Heart right ventricle (tissue), 16 donors: Measurements from ENCODE around the gene IRX4. TPM values are rescaled to one million over a fixed set of nuclear protein-coding genes. Genes with fewer than 3 reads are reported as not detected.

Experiments used
- ATAC-seq, 8 donors: fragments of 200-7000 bp; cut with Tn5 transposase; one replicate each; pipeline ENCODE4 v1.9.1; 2020; ENCODE audit warnings: mild to moderate bottlenecking in 8 of 8, moderate library complexity in 8 of 8, moderate number of reproducible peaks in 1 of 8
- DNase-seq, 2 donors: peaks; one replicate each; pipeline ENCODE4 v3.0.0-alpha.2; 2020
- H3K27ac ChIP-seq, 10 donors: fragments of 200-600 bp; sonication (generic) in 2 of 10; one replicate each; pipeline versions ENCODE4 v1.5.0 to v1.8.0; 2020 to 2022; ENCODE audit warnings: mild to moderate bottlenecking in 3 of 10
- H3K27me3 ChIP-seq, 7 donors: fragments of 200-600 bp; one replicate each; pipeline ENCODE4 v1.8.0; 2021 to 2022; ENCODE audit warnings: mild to moderate bottlenecking in 2 of 7
- H3K36me3 ChIP-seq, 9 donors: fragments of 200-600 bp; sonication (generic) in 1 of 9; one replicate each; pipeline versions ENCODE4 v1.5.0 to v1.8.0; 2020 to 2022; ENCODE audit warnings: mild to moderate bottlenecking in 2 of 9
- H3K4me1 ChIP-seq, 9 donors: fragments of 200-600 bp; sonication (generic) in 1 of 9; one replicate each; pipeline versions ENCODE4 v1.5.0 to v1.8.0; 2020 to 2022; ENCODE audit warnings: mild to moderate bottlenecking in 4 of 9
- H3K4me3 ChIP-seq, 10 donors: fragments of 200-600 bp; sonication (generic) in 2 of 10; one replicate each; pipeline versions ENCODE4 v1.5.0 to v1.8.0; 2020 to 2022; ENCODE audit warnings: mild to moderate bottlenecking in 7 of 10, moderate library complexity in 2 of 10
- H3K9me3 ChIP-seq, 11 donors: fragments of 200-600 bp in 10 of 11; sonication (generic) in 2 of 11; one replicate each; pipeline versions ENCODE4 v1.5.0 to v1.8.0; 2013 to 2022; ENCODE audit warnings: mild to moderate bottlenecking in 2 of 11, control low read depth in 1 of 11, moderate library complexity in 1 of 11
- WGBS, 2 donors: extraction: QIAGEN DNeasy Blood & Tissue Kit; methylation state at CpG; one replicate each; pipeline ENCODE4 v1.1.7; 2013; ENCODE audit warnings: inconsistent platforms in 1 of 2; 5-methylcytosine and 5-hydroxymethylcytosine counted together
- intact Hi-C, 10 donors: fragments of 100-400 bp; cut with DNase I; formaldehyde crosslinking; loops; one replicate each; pipeline versions ENCODE4 v1.11.1 to v1.14.2; 2022
- polyA plus RNA-seq, 2 donors: library from polyadenylated mRNA; stranded (reverse); fragments of 200-250 nt; gene quantifications; one replicate each; pipeline ENCODE4 v1.2.3, GENCODE V29; 2013
- total RNA-seq, 10 donors: library from RNA; stranded (reverse); fragmentation: NEBNext Ultra II Directional in 3 of 10; extraction: Animal tissue kit (Norgen Biotek cat#: 25700) in 3 of 10; gene quantifications; one replicate each; pipeline versions ENCODE4 v1.2.1 to v1.2.4, GENCODE V29; 2021 to 2023
- TF ChIP-seq, protein P1 (sequence below), 9 donors: fragments of 200-600 bp; sonication (generic) in 2 of 9; IDR thresholded peaks; one replicate each; pipeline versions ENCODE4 v1.5.0 to v1.8.0; 2021 to 2022; ENCODE audit warnings: antibody characterized with exemption in 9 of 9, mild to moderate bottlenecking in 5 of 9, moderate library complexity in 1 of 9
- donor health status: Arrhythmogenic right ventricular cardiomyopathy.
- donor health status: ischemic (EF 13 %, LVEDD 7.1; RV severe dilation, severe dysfunction).
- donor health status: healthy with polysubstance abuse.
- donor health status: DM: no; HTN: yes; CAD: no.
- donor health status: DM: no; HTN: no; CAD: no.
- donor health status: ischemic (EF 25% LVEDD 6.9; RV normal size, moderate dysfunction).
- donor health status: ischemic (EF 25% LVEDD 5.7; RV mildly dilated, moderate dysfunction).
- donor health status: healthy.
- donor health status: DM: yes; HTN: yes; CAD: no.
- donor health status: Ischemic cardiomyopathy.
- donor health status: ischemic (EF 35%, LVEDD 5.7; RV mildly dilated, moderate dysfunction).
- donor health status: nonischemic (EF 11% LVEDD 7.7; RV severe dilation, severe dysfunction).
- donor health status: DM: yes; HTN: yes; CAD: no.
- donor health status: PGD.
- donor health status: ischemic (EF 29% LVEDD 5.4; RV normal size, mild dysfunction).
- donor health status: nonischemic (EF 23%, LVEDD 6.1; RV moderate dilation, normal function).

The IRX4 gene
- total and polyA plus RNA-seq, 12 donors = 6.1 to 19.1 (median 11.2) TPM

DNA sequence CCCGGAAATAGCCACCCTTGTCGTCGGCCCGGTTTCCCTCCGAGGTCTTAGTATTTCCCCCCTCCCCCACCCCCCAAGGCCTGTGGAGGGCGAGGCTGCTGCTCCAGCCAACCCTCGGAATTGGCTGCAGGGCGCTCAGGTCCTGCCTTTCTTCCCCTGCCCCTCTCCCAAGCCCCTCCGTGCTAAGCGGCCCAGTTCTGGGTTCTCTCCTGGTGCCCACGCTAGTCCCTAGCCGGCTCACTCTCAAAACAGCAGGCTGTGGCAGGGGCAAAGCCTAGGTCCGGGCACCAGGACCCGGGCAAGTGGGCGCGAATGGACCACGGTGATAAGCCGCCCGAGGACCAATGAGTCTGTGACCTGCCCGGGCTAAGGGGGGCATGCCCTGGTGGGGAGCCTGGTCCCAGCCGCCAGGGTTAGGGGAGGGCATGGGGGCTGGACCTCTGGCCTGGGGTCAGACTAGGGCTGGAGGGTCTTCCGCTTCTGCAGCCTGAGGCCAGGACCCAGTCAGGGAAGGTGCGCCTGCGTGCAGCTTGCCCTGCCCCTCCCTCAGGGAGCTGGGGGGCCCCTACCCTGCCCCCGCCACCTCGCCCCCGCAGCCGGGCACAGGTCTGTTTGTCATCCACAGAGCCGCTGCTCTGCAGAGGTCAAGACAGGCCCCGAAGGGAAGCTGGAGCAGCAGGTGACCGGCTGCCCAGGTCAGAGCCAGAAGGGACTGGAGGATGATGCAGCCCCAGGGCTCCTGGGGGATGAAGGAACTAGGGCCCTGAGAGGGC, 5.0 kb upstream of the IRX4 start:
- no peaks in the 10 kb centered on the region for H3K9me3 ChIP-seq
- ATAC-seq = peak in 5 of 8 donors; percentile 4 to 27 (median 16)
- peak overlapping the region in 8 of 10 donors; percentile 42 to 59 (median 51) for H3K4me3 ChIP-seq
- H3K4me1 ChIP-seq = peaks cover 0 to 24% (median 15%) of the 10 kb centered on the region in 9 donors
- 25 to 34% methylated on average over 30 to 31 of the region's 31 CpGs for WGBS, 2 donors
- H3K27ac ChIP-seq = peak overlapping the region in 9 of 10 donors; percentile 29 to 76 (median 61)
- TF ChIP-seq, protein P1, sequence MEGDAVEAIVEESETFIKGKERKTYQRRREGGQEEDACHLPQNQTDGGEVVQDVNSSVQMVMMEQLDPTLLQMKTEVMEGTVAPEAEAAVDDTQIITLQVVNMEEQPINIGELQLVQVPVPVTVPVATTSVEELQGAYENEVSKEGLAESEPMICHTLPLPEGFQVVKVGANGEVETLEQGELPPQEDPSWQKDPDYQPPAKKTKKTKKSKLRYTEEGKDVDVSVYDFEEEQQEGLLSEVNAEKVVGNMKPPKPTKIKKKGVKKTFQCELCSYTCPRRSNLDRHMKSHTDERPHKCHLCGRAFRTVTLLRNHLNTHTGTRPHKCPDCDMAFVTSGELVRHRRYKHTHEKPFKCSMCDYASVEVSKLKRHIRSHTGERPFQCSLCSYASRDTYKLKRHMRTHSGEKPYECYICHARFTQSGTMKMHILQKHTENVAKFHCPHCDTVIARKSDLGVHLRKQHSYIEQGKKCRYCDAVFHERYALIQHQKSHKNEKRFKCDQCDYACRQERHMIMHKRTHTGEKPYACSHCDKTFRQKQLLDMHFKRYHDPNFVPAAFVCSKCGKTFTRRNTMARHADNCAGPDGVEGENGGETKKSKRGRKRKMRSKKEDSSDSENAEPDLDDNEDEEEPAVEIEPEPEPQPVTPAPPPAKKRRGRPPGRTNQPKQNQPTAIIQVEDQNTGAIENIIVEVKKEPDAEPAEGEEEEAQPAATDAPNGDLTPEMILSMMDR (IDR thresholded peaks at IDR 0.05) = no peak
- no peak for DNase-seq
- intact Hi-C loops = loop anchor here in 3 of 10 donors (5.0 to 10.0 kb wide), 3 partner anchors 40 to 83 kb away; partner anchors contain the start of gene NDUFS6 (in 3 of the 3)
- no peaks in the 10 kb centered on the region for H3K36me3 ChIP-seq
- H3K27me3 ChIP-seq = peaks cover 0 to 85% (median 73%) of the 10 kb centered on the region in 7 donors

DNA sequence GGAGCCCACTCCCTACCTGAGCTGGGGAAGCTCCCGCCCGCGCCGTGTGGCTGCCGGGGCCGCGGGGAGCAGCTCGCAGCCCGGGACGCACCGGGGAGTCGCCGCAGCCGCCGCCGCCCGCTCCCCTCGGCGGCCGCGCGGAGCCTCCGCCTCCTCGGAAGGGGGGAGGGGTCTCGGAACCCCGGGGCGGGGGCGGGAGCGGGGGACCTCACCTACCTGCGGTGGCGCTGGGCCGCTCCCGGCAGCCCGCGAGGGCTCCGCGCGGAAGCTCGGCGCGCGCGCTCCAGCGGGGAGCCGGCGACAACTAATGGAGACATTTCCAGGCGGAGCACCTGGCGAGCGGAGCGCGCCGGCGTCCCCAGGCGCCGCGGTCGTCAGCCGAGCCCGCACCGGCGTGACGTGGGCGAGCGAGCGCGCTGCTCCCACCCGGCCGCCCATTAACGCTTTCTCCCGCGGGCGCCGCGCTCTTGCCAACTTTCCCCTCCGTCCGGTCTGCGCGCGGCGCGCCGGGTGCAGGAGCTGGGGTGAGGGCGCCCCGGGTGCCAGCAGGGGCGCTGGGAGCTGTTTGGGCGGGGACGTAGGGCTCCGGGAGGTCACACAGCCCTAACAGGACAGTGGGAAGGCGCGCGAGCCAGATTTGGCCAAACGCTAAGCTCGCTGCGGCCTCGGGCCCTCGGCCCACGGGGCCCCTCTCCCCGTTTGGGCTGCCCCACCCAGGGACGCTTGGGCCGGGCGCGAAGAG, 4.3 kb upstream of the IRX4 start:
- intact Hi-C loops = loop anchor here in 3 of 10 donors (5.0 to 10.0 kb wide), 3 partner anchors 40 to 82 kb away; partner anchors contain the start of gene NDUFS6 (in 3 of the 3)
- Histone ChIP-seq H3K4me1 (peaks cover 0 to 32% (median 22%) of the 10 kb centered on the region in 9 donors), H3K4me3 (peak overlapping the region; percentile 37 to 59 (median 48)), H3K27me3 (peaks cover 3 to 93% (median 80%) of the 10 kb centered on the region in 7 donors), H3K27ac (peak overlapping the region in 9 of 10 donors; percentile 29 to 76 (median 61)), H3K36me3 (no peaks in the 10 kb centered on the region), H3K9me3 (no peaks in the 10 kb centered on the region)
- DNase-seq = peak in 1 of 2 donors; percentile 39
- TF ChIP-seq, protein P1 (IDR thresholded peaks at IDR 0.05) = no peak
- peak in 7 of 8 donors; percentile 4 to 49 (median 18) for ATAC-seq
- 1% methylated on average over 83 to 102 of the region's 102 CpGs for WGBS, 2 donors

DNA sequence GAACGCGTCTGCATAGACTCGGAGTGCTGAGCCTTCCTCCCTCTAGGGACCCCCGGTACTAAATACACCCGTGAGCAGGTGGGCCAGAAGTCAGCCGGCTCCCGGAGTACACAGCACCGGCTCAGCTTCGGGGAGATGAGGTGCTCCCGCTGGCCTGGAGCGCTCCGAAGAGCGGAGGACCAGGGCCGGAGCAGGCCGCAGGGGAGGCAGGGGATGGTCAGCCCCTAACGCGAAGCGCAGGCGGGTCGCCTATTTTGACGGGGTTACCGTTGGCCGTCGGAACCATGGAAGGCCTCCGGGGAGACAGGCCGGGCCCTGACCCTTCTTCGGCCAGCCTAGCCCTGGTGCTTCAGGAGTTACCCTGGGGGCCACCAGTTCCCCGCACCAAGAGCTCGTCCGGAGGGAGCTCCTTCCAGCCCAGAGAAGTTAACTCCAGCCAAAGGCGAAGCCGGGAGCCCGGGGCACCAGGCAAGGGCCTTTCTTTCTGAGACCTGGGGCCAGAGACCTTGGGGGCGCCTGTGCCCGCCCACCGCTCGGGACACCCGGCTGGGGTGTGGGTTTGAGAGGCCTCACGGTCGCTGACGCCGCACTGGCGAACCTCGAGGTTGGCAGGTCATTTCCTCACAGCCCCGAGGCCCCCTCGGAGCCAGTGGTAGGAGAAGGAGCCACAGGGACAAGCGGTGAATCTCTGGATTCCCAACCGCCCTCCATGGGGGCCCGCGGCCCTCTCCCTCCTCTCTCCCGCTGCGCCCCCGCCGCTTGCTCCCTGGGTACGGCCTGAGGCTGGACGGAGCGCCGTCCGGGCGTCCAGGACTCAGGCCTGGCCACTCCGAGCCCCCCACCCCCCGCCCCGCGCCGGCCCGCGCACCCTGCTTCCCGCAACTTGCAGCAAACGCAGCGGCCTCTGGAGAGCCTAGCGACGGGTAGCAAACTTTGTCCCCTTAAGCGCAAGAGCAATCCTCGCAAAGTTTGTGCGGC, 3.4 kb upstream of the IRX4 start:
- 3% methylated on average over 72 to 75 of the region's 75 CpGs for WGBS, 2 donors
- H3K27me3 ChIP-seq = peaks cover 7 to 97% (median 87%) of the 10 kb centered on the region in 7 donors

More for the DNA sequence above, 3.4 kb upstream of the IRX4 start:
- Histone ChIP-seq H3K36me3 (no peaks in the 10 kb centered on the region), H3K4me1 (peaks cover 0 to 33% (median 25%) of the 10 kb centered on the region in 9 donors), H3K9me3 (no peaks in the 10 kb centered on the region), H3K27ac (peak overlapping the region in 8 of 10 donors; percentile 29 to 76 (median 64)), H3K4me3 (peak overlapping the region; percentile 37 to 59 (median 48))
- peak in 4 of 8 donors; percentile 6 to 23 (median 14) for ATAC-seq
- no peak for DNase-seq
- intact Hi-C loops = loop anchor here in 3 of 10 donors (5.0 to 10.0 kb wide), 3 partner anchors 41 to 81 kb away; partner anchors contain the start of gene NDUFS6 (in 3 of the 3)
- TF ChIP-seq, protein P1 (IDR thresholded peaks at IDR 0.05) = no peak
